Gastroesophageal sphincter (tissue), 3 donors: ENCODE results near the gene FBF1.
A peak's percentile ranks its signal among the peaks of the same experiment; 100 is the strongest.

Experiments
- CTCF ChIP-seq, 4 experiments: fragments of 200-600 bp in 2 of 4; fragments of 450-650 bp in 2 of 4; sonication (generic) in 1 of 4; IDR thresholded peaks; one replicate each; pipeline ENCODE4 v1.5.1; 2017 to 2019; ENCODE audit warnings: antibody characterized with exemption in 4 of 4, mild to moderate bottlenecking in 2 of 4, moderate library complexity in 2 of 4
- POLR2AphosphoS5 ChIP-seq: sonication (generic); formaldehyde crosslinking; IDR thresholded peaks from one replicate; pipeline ENCODE4 v1.6.1; 2017; ENCODE audit warnings: antibody characterized with exemption

- peak in 3 of 4 experiments; percentile 14 to 36 (median 23) for TF ChIP-seq CTCF (IDR thresholded peaks at IDR 0.05)
- TF ChIP-seq POLR2AphosphoS5: no peak
Observed at GRCh38 chr17:75927286-75927922, 13.4 kb downstream of the FBF1 start.
